ENCODE measurements around the gene UBQLN2.

- TF ChIP-seq, protein P1, sequence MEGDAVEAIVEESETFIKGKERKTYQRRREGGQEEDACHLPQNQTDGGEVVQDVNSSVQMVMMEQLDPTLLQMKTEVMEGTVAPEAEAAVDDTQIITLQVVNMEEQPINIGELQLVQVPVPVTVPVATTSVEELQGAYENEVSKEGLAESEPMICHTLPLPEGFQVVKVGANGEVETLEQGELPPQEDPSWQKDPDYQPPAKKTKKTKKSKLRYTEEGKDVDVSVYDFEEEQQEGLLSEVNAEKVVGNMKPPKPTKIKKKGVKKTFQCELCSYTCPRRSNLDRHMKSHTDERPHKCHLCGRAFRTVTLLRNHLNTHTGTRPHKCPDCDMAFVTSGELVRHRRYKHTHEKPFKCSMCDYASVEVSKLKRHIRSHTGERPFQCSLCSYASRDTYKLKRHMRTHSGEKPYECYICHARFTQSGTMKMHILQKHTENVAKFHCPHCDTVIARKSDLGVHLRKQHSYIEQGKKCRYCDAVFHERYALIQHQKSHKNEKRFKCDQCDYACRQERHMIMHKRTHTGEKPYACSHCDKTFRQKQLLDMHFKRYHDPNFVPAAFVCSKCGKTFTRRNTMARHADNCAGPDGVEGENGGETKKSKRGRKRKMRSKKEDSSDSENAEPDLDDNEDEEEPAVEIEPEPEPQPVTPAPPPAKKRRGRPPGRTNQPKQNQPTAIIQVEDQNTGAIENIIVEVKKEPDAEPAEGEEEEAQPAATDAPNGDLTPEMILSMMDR (IDR thresholded peaks at IDR 0.05) = no peak
- TF ChIP-seq POLR2A (IDR thresholded peaks at IDR 0.05; ENCODE audit: low read depth) = no peak
Observed at GRCh38 chrX:56588397-56589188, 25.2 kb downstream of the UBQLN2 start.
